A549 (cell line): ENCODE results near the gene FNDC10.

Experiments
- BHLHE40 ChIP-seq: IDR thresholded peaks from 2 replicates; pipeline ENCODE4 v1.6.1; 2012; ENCODE audit warnings: low read depth, low read length, inconsistent platforms
- CBX2 ChIP-seq: fragments of 200-600 bp; sonication (generic); IDR thresholded peaks from 2 replicates; pipeline ENCODE4 v1.6.1; 2016; ENCODE audit warnings: low read depth, mild to moderate bottlenecking, borderline replicate concordance
- ESRRA ChIP-seq: fragments of 150-350 bp; IDR thresholded peaks from 2 replicates; pipeline ENCODE4 v1.6.1; 2014; ENCODE audit warnings: mild to moderate bottlenecking, low read length, borderline replicate concordance
- NFE2L2 ChIP-seq: fragments of 150-350 bp; conservative IDR thresholded peaks from 2 replicates; pipeline ENCODE4 v1.6.1; 2014; ENCODE audit warnings: low read length
- SMC3 ChIP-seq: fragments of >200 bp; sonication (Bioruptor Twin); formaldehyde crosslinking; IDR thresholded peaks from 3 replicates; pipeline ENCODE4 v1.6.1; 2018; ENCODE audit warnings: inconsistent platforms
- TF ChIP-seq, protein P1 (sequence below): fragments of >200 bp; sonication (Bioruptor Twin); formaldehyde crosslinking; IDR thresholded peaks from 3 replicates; pipeline ENCODE4 v1.5.1; 2016

DNA sequence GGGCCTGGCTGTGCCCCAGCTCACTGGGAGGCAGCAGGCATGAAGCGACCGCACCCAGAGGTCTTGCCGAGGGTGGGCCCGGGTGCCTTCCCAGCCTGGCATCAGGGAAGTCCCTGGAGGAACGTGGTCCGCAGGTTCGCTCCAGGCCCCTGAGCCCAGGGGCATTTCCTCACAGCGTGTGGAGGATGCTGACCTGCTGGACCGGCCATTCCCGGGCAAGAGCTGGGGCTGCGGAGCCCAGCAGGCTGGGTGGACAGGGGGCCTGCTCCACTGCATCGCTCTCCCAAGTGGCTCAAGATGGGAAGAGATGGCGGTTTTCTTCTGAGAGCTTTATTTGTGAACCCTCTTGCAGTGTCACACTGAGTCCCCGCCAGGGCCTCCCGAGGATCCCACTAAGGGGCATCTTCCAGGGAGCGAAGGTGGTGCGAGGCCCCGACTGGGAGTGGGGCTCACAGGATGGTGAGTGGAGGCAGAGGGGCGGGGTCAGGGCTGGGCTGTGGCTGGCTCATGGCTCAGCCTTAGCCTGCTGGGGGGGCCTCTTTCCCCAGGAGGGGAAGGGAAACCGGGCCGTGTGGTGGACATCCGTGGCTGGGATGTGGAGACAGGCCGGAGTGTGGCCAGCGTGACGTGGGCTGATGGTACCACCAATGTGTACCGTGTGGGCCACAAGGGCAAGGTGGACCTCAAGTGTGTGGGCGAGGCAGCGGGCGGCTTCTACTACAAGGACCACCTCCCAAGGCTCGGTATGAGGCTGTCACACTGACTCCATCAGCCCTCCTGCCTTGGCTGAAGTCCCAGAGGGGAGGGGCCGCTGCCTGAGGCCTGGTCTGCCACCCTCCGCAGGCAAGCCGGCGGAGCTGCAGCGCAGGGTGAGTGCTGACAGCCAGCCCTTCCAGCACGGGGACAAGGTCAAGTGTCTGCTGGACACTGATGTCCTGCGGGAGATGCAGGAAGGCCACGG is 24.8 kb upstream of the FNDC10 start:
- TF ChIP-seq CBX2 = no peak
- TF ChIP-seq NFE2L2 = no peak
- no peak for TF ChIP-seq SMC3
- no peak for TF ChIP-seq BHLHE40
- TF ChIP-seq, protein P1, sequence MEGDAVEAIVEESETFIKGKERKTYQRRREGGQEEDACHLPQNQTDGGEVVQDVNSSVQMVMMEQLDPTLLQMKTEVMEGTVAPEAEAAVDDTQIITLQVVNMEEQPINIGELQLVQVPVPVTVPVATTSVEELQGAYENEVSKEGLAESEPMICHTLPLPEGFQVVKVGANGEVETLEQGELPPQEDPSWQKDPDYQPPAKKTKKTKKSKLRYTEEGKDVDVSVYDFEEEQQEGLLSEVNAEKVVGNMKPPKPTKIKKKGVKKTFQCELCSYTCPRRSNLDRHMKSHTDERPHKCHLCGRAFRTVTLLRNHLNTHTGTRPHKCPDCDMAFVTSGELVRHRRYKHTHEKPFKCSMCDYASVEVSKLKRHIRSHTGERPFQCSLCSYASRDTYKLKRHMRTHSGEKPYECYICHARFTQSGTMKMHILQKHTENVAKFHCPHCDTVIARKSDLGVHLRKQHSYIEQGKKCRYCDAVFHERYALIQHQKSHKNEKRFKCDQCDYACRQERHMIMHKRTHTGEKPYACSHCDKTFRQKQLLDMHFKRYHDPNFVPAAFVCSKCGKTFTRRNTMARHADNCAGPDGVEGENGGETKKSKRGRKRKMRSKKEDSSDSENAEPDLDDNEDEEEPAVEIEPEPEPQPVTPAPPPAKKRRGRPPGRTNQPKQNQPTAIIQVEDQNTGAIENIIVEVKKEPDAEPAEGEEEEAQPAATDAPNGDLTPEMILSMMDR = no peak
- TF ChIP-seq ESRRA = no peak
